ENCODE results near the gene CEP20.

The CEP20 gene

DNA sequence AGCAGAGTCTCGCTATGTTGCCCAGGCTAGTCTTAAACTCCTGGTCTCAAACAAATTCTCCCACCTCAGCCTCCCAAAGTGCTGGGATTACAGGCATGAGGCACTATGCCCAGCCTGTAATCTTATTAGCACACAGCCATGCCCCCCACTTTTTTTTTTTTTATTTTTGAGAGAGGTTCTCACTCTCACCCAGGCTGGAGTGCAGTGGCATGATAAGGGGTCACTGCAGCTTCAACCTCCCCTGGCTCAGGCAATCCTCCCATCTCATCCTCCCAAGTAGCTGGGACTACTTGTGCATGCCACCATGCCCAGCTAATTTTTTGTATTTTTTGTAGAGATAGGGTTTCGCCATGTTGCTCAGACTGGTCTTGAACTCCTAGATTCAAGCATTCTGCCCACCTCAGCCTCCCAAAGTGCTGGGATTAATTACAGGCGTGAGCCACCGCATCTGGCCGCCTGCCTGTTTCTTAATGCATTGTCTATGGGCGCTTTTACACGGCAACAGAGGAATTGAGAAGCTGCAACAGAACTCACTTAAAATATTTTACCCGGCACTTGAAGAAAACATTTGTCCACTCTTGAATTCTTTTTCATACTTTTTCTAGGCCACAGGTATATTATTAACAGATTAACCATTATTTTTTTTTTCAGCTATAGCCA, 8.8 kb upstream of the CEP20 start:
- no peak for DNase-seq

DNA sequence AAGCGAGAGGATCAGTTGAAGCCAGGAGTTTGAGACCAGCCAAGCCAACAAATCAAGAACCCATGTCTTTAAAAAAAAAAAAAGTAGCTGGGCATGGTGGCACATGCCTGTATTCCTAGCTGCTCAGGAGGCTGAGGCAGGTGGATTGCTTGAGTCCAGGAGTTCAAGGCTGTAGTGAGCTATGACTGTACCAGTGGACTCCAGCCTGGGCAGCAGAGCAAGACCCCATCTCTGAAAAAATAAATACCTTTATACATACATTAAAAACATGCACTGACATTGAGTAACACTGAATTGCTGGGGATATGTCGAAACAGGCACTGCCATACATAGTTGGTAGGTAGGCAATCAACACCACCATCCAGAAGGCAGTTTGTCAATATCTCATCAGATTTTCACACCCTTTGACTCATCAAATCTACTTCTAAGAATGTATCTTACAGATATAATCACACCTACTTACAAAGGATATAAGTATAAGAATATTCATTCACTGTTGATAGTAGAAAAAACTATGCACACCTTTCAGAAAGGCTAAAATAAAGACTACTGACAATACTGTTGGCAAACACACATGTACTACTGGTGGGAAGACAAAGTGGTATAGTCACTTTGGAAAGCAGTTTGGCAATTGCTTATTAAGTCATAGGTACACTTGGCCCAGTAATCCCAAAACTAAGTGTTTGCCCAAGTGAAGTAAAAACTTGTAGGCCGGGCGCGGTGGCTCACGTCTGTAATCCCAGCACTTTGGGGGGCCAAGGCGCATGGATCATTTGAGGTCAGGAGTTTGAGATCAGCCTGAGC, 6.4 kb upstream of the CEP20 start:
- no peak for DNase-seq

DNA sequence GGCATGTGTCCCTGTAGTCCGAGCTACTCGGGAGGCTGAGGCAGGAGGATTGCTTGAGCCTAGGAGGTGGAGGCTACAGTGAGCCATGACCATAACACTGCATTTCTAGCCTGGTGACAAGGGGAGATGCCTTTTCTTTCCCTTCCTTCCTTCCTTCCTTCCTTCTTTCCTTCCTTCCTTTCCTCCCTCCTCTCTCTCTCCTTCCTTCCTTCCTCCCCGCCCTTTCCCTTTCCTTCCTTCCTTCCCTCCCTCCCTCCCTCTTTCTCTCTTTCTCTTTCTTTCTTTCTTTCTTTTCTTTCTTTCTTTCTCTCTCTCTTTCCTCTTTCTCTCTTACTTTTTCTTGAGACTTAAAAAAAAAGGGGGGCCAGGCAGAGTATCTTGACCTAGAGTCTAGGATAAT, 3.1 kb upstream of the CEP20 start:
- no peak for DNase-seq

DNA sequence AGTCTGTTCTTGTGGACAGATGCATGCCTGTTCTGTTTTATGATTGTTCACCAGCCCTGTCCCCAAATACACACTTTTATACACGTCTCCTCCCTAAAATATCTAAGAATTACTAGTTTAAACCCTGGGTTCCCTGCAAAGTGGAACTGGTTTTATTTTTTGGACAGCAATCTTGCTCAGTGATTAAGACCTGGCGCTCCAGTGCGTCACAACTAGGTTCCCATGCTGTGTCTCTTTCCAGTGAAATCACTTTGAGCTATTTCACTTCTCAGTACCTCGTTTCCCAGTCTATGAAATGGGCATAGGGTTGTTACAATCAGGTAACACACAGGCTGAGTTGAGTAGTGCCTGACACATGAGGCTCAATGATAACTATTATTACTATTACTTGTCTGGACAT, 1.1 kb downstream of the CEP20 start:
- DNase-seq = no peak

DNA sequence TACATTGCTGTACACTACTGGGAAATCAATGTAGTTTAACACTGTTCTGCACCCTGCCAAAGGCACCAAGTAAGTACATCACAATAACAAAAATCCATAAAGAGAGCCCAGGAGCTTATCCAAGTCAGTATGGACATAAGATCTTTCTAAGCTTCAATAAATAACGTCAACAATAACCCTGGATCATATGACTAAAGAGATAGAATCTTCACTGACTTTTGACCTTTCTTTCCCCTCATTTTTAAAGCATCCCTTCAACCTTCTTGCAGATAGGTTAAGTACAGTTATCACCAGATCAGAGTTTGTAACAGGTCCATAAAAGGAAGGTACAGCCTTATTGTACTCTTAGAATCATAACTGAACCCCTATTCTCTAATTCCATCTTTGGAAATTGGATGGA, 2.3 kb downstream of the CEP20 start:
- no peak for DNase-seq

DNA sequence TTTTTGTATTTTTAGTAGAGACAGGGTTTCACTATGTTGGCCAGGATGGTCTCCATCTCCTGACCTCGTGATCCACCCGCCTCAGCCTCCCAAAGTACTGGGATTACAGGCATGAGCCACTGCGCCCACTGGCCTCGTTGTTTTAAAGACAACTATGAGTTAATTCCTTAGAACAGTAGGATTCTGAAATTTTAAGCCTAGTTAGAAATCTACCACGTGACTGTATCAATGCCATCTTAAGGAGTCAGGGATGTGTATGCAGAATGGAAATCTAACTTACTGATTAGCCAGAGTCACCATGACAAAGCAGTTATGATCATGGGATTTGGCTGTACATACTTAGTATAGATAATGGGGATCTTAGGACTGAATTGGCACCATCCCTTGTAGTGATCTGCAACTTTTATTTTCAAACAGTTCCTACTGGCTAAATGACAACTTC, 2.8 kb downstream of the CEP20 start:
- DNase-seq = no peak

DNA sequence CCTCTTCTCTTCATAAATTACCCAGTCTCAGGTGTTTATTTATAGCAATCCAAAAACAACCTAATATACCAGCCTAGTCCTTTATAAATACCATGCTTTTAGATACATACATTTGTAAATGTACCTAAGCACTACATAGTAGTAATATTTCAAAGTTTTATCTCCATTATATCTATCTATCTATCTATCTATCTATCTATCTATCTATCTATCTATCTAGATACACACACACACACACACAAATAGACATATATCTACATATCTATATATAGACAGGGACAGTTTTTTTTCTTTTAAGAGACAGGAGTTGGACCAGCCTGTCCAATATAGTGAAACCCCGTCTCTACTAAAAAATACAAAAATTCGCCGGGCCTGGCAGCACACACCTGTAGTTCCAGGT, 5.8 kb downstream of the CEP20 start:
- DNase-seq = no peak

DNA sequence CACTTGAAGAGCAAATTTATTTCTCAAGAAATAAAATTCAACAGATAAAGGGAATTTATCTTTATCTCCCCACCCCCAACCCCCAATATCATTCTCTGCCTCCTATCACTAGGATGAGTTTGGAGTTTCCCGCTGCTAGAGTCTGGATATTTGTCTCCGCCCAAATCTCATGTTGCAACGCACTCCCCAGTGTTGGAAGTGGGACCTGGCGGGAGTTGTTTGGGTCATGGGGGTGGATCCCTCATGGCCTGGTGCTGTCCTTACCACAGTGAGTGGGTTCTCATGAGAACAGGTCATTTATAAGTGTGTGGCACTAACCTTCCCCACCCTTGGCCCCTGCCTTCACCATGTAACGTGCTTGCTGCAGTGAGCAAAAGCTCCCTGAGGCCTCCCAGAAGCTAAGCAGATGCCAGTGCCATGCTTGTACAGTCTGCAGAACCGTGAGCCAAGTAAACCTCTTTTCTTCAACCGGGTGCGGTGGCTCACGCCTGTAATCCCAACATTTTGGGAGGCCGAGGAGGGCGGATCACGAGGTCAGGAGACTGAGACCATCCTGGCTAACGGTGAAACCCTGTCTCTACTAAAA, 6.5 kb downstream of the CEP20 start:
- DNase-seq = no peak

DNA sequence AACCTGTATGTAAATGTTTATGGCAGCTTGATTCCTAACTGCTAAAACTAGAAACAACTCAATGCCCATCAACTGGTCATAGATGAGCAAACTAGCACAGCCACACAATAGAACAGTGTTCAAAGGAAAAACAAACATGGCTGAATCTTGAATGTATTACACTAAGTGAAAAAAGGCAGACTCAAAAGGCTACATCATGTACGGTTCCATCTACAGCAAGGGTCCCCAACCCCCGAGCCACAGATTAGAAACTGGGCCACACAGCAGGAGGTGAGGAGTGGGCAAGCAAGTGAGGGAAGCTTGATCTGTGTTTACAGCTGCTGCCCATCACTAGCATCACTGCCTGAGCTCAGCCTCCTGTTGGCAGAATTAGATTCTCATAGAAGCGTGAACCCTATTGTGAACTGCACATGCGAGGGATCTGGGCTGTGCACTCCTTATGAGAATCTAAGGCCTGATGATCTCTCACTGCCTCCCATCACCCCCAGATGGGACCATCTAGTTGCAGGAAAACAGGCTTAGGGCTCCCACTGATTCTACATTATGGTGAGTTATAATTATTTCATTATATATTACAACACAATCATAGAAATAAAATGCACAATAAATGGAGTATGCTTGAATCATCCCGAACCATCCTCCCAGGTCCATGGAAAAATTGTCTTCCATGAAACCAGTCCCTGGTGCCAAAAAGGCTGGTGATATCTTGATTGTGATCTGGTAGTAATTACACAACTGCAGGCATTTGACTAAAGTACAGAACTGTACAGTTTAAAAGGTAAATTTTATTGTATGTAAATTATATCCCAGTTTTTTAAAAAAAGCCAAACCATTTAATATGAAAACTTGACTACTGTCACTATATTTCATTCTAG, 7.7 kb downstream of the CEP20 start:
- no peak for DNase-seq

DNA sequence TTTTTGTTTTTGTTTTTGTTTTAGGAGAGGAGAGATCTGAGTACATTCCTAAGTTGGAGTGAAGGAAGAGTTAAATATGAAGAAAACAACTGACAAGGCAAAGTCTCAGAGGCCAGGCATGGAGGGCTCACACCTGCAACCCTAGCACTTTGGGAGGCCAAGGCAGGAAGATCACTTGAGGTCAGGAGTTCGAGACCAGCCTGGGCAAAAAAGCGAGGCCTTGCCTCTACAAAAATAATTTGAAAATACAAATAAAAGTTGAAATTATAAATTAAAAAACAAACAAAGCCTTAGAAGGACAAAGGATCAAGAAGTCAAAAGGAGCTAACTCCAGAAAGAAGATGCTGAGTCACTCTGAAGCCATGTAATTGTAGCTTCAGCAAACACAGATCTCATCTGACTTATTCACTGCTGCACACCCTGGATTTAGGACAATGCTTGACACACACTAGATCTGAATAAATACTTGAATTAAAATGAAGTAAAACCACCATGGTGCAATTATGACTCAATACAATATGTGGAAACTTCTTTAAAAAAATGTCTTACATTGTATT, 9.1 kb downstream of the CEP20 start:
- no peak for DNase-seq

DNA sequence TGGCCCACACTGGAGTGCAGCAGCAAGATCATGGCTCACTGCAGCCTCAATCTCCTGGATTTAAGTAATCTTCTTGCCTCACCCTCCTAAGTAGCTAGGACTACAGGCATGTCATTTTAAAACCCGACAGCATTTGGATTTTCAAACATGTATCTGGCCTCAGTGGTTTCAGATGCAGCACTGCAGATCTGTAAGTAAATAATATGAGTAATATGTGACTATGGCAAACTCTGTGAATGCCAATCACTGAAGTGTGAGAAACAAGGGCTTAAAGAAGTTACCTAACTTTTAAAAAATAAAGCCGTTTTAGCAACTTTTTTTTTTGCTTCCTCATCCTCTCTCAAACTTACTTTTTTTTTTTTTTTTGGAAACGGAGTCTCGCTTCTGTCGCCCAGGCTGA, 11.9 kb downstream of the CEP20 start:
- DNase-seq = no peak

DNA sequence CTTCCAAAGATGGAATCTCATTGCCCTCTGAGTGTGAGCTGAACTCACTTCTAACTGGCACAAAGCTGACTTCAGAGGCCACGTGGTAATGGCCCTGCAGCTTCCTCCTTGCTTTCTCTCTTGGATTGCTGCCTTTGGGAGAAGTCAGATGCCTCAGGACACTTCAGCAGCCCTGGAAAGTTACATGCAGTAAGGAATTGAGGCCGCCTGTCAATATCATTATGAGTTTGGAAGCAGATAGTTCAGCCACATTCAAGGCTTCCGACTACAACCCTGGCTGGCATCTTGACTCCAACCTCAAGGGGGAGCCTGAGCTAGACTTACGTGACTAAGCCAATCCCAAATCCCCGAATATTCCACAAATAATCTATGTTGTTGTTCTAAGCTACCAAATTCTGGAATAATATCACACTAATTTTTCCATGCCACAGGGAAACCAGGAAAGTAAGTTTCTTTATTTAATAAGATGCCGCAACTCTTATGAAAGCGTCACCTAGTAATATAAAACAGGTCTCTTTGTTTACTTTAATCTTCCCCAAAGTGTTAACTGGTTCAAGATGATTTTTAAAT, 13.6 kb downstream of the CEP20 start:
- no peak for DNase-seq

DNA sequence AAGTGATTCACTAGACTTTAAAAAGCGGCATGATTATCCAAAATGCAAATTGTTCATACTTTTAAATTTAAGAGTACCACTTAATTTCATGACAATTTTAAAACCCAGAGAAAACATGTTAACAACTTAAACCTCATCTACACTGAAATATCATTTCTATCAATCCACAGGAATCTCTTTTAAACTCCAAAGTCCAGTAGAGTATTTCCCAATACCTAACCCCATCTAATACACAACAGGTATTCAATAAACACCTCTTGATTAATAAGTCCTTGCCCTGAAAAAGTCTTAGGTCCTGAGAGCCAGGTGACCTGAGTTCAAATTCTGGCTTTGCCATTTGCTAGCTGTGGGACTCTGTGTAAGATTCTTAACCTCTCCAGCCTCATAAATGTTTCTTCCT, 14.7 kb downstream of the CEP20 start:
- DNase-seq = no peak

DNA sequence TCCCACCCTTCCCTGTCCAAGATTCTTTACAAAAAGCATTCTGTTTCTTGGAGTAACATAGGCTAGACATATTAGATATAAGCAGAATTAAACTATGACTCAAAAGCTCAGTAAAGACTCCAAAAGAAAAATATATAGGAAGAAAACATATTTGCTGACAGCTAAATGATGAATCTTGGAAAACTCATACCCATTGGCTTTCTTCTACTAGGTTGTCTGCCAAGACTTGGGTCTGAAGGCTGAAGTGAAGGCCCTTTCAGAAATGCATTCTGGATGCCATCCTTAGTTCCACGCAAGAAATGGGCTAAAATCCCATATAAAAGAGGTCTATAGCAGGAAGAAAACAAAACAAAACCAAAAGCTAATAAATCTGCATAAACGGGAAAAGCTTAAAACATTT, 15.1 kb downstream of the CEP20 start:
- DNase-seq = no peak

DNA sequence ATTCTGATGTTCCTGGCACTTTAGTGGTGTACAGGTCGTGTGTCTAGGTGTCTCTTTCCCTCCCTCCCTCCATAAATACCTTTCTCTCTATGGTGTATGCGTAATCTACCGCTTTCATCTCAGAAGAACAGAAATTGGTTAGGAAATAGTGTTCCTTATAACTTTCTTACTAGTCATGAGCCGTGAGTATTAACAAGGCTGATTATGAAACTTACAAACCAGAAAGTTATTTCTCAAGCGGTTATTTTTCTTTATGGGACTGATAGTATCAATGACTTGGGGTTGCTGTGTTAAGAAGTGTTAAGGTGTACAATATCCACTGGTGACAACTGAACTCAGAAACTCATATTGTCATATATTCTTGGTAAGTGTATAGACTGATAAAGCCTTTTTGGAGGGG, 18.4 kb downstream of the CEP20 start:
- DNase-seq = no peak

DNA sequence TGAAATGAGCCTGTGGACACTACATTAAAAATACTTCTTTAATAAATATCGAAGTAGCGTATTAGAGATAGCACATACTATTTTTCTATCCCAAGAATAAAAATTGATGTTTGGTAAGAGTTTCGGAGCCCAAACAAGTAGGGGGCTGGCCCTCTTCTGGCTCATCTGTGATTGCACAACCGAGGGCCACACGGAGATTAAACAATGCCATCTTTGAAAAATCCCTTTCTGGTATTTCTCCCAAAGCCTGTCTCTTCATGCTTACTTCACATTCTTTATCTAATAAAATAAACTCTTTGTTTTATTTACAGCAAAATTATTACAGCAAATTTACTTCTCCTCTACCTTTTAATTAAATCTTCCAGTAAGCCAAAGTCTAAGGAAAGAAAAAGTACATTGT, 22.0 kb downstream of the CEP20 start:
- no peak for DNase-seq

DNA sequence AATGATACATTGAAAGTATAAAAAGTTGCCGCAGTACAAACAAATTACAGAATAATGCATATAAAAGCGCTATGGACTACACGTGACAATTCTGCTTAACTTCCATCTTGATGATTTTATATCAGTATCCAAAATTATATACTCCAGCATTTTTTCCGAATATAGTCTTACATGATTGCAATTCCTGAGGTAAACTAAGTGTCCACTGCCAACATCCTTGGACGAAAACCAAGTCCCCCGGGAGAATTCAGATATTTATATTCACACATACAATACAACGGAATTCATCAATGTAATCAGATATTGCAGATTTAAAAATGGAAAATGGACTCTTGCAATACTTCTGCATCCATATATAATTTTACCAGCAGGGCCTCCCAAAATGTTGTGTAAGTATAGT, 22.7 kb downstream of the CEP20 start:
- DNase-seq = no peak

DNA sequence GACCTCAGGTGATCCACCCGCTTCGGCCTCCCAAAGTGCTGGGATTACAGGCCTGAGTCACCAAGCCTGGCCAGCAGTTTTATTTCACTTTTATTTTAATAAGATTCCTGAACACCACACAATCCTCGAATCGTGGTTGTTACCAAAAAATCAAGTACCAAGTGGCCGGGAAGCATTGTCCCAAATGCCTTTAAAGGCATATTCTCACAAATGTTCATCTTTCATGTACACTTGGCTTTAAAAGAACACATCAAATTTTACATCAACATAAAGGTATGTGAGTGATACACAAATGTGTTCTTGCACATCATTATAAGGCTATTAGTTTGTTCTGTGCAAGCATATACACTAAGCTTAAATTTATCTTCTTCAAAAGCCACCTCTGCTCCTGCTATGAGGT, 23.5 kb downstream of the CEP20 start:
- DNase-seq = no peak

DNA sequence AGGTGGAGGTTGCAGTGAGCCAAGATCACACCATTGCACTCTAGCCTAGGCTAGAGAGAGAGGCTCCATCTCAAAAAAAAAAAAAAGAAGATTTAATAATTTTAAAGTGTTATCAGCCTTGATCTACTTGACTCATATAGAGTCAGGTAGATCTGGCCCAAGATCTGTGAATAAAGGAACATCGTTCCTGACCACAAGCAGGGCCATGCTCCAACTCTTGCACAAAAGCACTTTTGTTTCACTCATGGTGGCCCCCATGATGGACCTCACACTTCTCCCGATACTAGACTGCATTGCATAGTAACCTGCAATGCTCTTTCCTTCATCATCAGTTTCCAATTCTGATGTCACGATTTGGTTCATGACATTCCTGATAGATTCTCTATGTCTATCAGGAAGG, 26.4 kb downstream of the CEP20 start:
- no peak for DNase-seq

DNA sequence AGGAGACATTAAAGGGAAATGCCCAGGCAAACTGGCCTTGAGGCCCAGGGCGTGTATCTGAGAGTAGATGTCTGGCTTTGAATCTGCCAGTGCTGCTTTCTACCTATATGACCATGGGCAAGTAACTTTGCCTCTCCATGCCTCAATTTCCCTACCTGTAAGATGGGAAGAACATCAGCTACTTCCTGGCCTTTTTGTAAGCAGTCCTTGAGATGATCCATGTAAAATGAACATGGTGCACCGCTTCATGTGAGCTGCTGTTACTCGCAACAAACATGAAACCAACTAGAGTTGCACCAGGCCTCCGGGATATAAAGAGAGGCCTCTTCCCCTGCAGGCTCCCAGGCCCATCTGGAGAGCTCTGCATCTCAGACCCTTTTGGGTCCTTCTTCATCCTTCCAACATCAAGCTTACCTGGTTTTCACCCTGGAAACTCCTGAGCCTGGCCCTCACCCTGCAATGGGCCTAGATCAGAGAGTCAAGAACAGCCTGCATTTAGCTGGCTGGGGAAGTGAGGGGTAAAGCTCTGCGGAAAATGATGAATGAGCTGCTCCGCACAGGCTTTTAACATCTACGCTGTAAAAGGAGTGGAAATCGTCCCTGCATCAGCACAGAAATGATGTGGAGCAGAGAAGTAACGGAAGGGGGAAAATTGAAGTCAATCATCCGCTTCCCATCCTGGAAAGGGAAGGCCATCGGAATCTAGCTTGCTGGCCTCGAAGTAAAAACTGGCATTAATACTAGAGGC, 29.3 kb downstream of the CEP20 start:
- DNase-seq = no peak

DNA sequence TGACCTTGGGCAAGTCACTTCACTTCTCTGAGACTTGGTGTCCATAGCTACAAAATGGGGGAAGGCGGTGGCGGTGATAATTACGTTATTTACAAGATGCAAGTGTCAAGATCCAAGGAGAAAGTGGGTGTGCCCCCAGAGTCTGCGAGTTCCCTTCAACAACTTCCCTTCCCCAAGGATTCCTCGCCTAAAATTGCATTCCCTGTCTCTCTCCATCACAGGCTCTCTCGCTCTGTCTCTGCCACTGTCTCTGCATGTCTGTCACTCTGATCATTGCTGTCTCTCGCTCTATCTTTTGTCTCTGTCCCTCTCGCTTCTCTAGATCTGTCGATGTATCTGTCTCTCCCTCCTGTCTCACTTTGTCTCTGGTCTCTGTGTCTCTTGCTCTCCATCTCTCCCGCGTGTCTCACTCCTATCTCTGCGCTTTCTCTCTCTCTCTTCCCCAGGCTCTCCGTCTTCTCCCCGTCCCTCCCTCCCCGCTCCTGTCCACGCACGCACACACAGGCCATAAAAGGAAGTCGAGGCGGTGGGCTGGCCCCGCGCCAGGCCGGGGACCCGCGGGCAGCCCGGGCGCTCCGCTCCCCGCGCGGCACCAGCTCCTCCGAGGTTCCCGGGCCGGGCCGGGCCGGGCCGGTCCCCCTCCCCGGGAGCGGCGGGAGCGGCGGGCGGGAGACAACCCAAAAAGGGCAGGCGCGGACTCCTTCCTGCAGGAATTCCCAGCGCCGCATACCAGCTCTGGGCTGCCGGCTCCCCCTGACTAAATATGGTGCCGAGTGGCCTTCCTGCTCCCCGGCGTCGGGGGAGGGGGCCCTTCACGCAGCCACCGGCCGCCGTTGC, 30.5 kb downstream of the CEP20 start:
- DNase-seq = no peak

Measured in NCI-H446 treated with DMSO at 0.1 percent for 48 hours (cell line).